K562 (cell line): Measurements from ENCODE around the gene LONP1. TPM values are rescaled to one million over a fixed set of nuclear protein-coding genes. Genes with fewer than 3 reads are reported as not detected.

ENCODE experiments used
- ATAC-seq: fragments of 200-7000 bp; cut with Tn5 transposase; 3 replicates; pipeline ENCODE4 v1.9.1; 2020; ENCODE audit warnings: moderate library complexity
- BruUV-seq: library from RNA; stranded (reverse); fragments of 400-500 nt; replicated peaks from 2 replicates; lab custom pipeline; 2021; lab: Mats Ljungman, UMichigan
- CTCF ChIA-PET: fragments of 300-600 bp; formaldehyde crosslinking; extraction: SDS; loops from one replicate; lab custom pipeline; 2021; ENCODE audit warnings: low intra/inter-chr PET ratio; lab: Yijun Ruan, JAX
- POLR2A ChIA-PET: fragments of 300-600, 350-650 bp; sonication (Branson Sonifier 250); formaldehyde crosslinking; extraction: SDS; loops from one replicate; lab custom pipeline; 2021; ENCODE audit warnings: antibody characterized with exemption, inconsistent platforms; lab: Yijun Ruan, JAX
- DNase-seq, 4 experiments: peaks; one replicate each; pipeline versions ENCODE4 v3.0.0 to v3.0.0-alpha.2; 2011 to 2018; ENCODE audit warnings: low spot score in 3 of 4, mixed read lengths in 3 of 4; ENCODE audit errors: extremely low read depth in 1 of 4
- FAIRE-seq: peaks from 2 replicates; lab custom pipeline; 2011; peaks lifted over from hg19 to GRCh38; lab: Jason Lieb, UNC
- H2AFZ ChIP-seq: 2 replicates; pipeline ENCODE4 v1.6.0; 2011; ENCODE audit warnings: low read depth, low read length, control low read depth, inconsistent platforms
- H3K27ac ChIP-seq: fragments of 200-600 bp; 3 replicates; pipeline ENCODE4 v1.8.0; 2011; ENCODE audit warnings: low read depth, mild to moderate bottlenecking, control low read depth, inconsistent platforms, low read length, moderate library complexity, mixed read lengths; ENCODE audit errors: extremely low read depth
- H3K27me3 ChIP-seq, 2 experiments: fragments of 300-600 bp in 1 of 2; 2 replicates in 1 of 2; 3 replicates in 1 of 2; pipeline versions ENCODE4 v1.6.0 to v1.8.0; 2011; ENCODE audit warnings: inconsistent platforms in 2 of 2, low read length in 2 of 2, mild to moderate bottlenecking in 1 of 2, mixed read lengths in 1 of 2, moderate library complexity in 1 of 2; ENCODE audit not compliant: control insufficient read depth in 2 of 2, insufficient read depth in 2 of 2
- H3K36me3 ChIP-seq: fragments of 300-600 bp; 3 replicates; pipeline ENCODE4 v1.8.0; 2011; ENCODE audit warnings: mild to moderate bottlenecking, low read length, inconsistent platforms; ENCODE audit not compliant: control insufficient read depth, insufficient read depth
- H3K4me1 ChIP-seq, 2 experiments: fragments of 200-600 bp in 1 of 2; replicated peaks in 1 of 2; 2 replicates in 1 of 2; 3 replicates in 1 of 2; pipeline versions ENCODE4 v1.5.1 to v1.8.0; 2011; ENCODE audit warnings: inconsistent platforms in 2 of 2, low read length in 2 of 2, mild to moderate bottlenecking in 1 of 2, mixed read lengths in 1 of 2, moderate library complexity in 1 of 2; ENCODE audit not compliant: control insufficient read depth in 2 of 2, insufficient read depth in 2 of 2
- H3K4me2 ChIP-seq: 2 replicates; pipeline ENCODE4 v1.6.1; 2011; ENCODE audit warnings: low read length, control low read depth, inconsistent platforms, mixed read lengths; ENCODE audit not compliant: insufficient read depth
- H3K4me3 ChIP-seq: fragments of 200-600 bp; sonication (generic), shearing (Covaris generic); 2 replicates; pipeline ENCODE4 v1.5.1; 2016; ENCODE audit warnings: control low read depth, inconsistent platforms
- H3K79me2 ChIP-seq: fragments of 200-600 bp; 3 replicates; pipeline ENCODE4 v1.8.0; 2011; ENCODE audit warnings: low read length, inconsistent platforms; ENCODE audit not compliant: control insufficient read depth, insufficient read depth
- H3K9ac ChIP-seq, 2 experiments: 2 replicates each; pipeline versions ENCODE4 v1.6.0 to v1.6.1; 2011; ENCODE audit warnings: low read depth in 2 of 2, low read length in 2 of 2, control low read depth in 1 of 2, inconsistent platforms in 1 of 2, mild to moderate bottlenecking in 1 of 2, mixed read lengths in 1 of 2; ENCODE audit not compliant: insufficient read depth in 1 of 2
- H3K9me1 ChIP-seq: one replicate; pipeline ENCODE4 v1.6.0; 2011; ENCODE audit warnings: inconsistent platforms, mild to moderate bottlenecking, low read length, moderate library complexity; ENCODE audit not compliant: control insufficient read depth, insufficient read depth
- H3K9me3 ChIP-seq: replicated peaks from 2 replicates; pipeline ENCODE4 v1.5.1; 2011; ENCODE audit warnings: low read depth, low read length, inconsistent platforms; ENCODE audit not compliant: control insufficient read depth, insufficient read depth
- H4K20me1 ChIP-seq: replicated peaks from 2 replicates; pipeline ENCODE4 v1.6.1; 2011; ENCODE audit warnings: low read length, inconsistent platforms, mixed read lengths; ENCODE audit not compliant: control insufficient read depth, insufficient read depth
- ATF7 ChIP-seq: fragments of 450-650 bp; IDR thresholded peaks from 2 replicates; pipeline ENCODE4 v1.7.1; 2014; ENCODE audit warnings: mild to moderate bottlenecking, moderate library complexity
- BMI1 ChIP-seq: fragments of 150-350 bp; IDR thresholded peaks from 2 replicates; pipeline ENCODE4 v1.6.1; 2014; ENCODE audit warnings: low read length
- C11orf30 ChIP-seq: fragments of 450-650 bp; IDR thresholded peaks from 2 replicates; pipeline ENCODE4 v1.6.1; 2016; ENCODE audit warnings: low read depth, mild to moderate bottlenecking
- CEBPG ChIP-seq, 3 experiments: fragments of 200-800 bp in 1 of 3; sonication (Bioruptor generic) in 1 of 3; sonication (generic) in 1 of 3; formaldehyde crosslinking in 1 of 3; IDR thresholded peaks in 2 of 3; conservative IDR thresholded peaks in 1 of 3; 2 replicates each; pipeline versions ENCODE4 v1.6.1 to v1.8.0; 2016 to 2022; ENCODE audit warnings: missing compliant biosample characterization in 2 of 3, missing genetic modification characterization in 2 of 3, mild to moderate bottlenecking in 1 of 3, missing genetic modification reagents in 1 of 3
- CSDE1 ChIP-seq, 2 experiments: fragments of 450-650 bp; IDR thresholded peaks; 2 replicates each; pipeline ENCODE4 v1.6.1; 2016; ENCODE audit warnings: mild to moderate bottlenecking in 1 of 2
- HMGN3 ChIP-seq: IDR thresholded peaks from 2 replicates; pipeline ENCODE4 v1.6.1; 2011; ENCODE audit warnings: borderline replicate concordance, low read depth, mild to moderate bottlenecking, mixed read lengths, low read length; ENCODE audit not compliant: insufficient read length; ENCODE audit errors: extremely low read depth
- HNRNPL ChIP-seq: fragments of 200-400 bp; formaldehyde crosslinking; IDR thresholded peaks from 2 replicates; pipeline ENCODE4 v1.6.1; 2017; ENCODE audit warnings: low read depth, mild to moderate bottlenecking, low read length
- MBD2 ChIP-seq: sonication (generic); IDR thresholded peaks from 2 replicates; pipeline ENCODE4 v1.6.1; 2016; ENCODE audit warnings: low read depth, borderline replicate concordance
- MLX ChIP-seq, 2 experiments: fragments of 450-650 bp in 1 of 2; sonication (generic) in 1 of 2; formaldehyde crosslinking; conservative IDR thresholded peaks; 2 replicates each; pipeline versions ENCODE4 v1.4.0 to v1.8.1; 2020 to 2022; ENCODE audit warnings: mild to moderate bottlenecking in 1 of 2, missing genetic modification reagents in 1 of 2
- MTA3 ChIP-seq: fragments of 450-650 bp; formaldehyde crosslinking; IDR thresholded peaks from 2 replicates; pipeline ENCODE4 v1.6.1; 2017; ENCODE audit warnings: mild to moderate bottlenecking, borderline replicate concordance
- PCBP1 ChIP-seq: fragments of 200-400 bp; formaldehyde crosslinking; IDR thresholded peaks from 2 replicates; pipeline ENCODE4 v1.6.1; 2018; ENCODE audit warnings: mild to moderate bottlenecking, low read depth, low read length; ENCODE audit not compliant: poor library complexity, severe bottlenecking
- RAD51 ChIP-seq: fragments of 450-650 bp; IDR thresholded peaks from 2 replicates; pipeline ENCODE4 v1.7.1; 2016; ENCODE audit warnings: low read depth, mild to moderate bottlenecking, borderline replicate concordance
- RBM22 ChIP-seq: fragments of 200-400 bp; formaldehyde crosslinking; IDR thresholded peaks from 2 replicates; pipeline ENCODE4 v1.6.1; 2018; ENCODE audit warnings: low read length, low read depth; ENCODE audit not compliant: poor library complexity, severe bottlenecking
- SMAD3 ChIP-seq: fragments of 450-650 bp; formaldehyde crosslinking; conservative IDR thresholded peaks from 2 replicates; pipeline ENCODE4 v1.4.0; 2020; ENCODE audit warnings: mild to moderate bottlenecking
- ZNF143 ChIP-seq: sonication (generic); formaldehyde crosslinking; IDR thresholded peaks from 2 replicates; pipeline ENCODE4 v1.9.0; 2022; ENCODE audit warnings: mild to moderate bottlenecking, missing genetic modification reagents
- ZNF263 ChIP-seq: sonication (generic); formaldehyde crosslinking; IDR thresholded peaks from 2 replicates; pipeline ENCODE4 v1.8.0; 2022; ENCODE audit warnings: mild to moderate bottlenecking, missing genetic modification reagents, borderline replicate concordance
- WGBS: fragments of 100-300 bp; shearing (Covaris generic); methylation state at CpG from one replicate; pipeline ENCODE4 v1.1.6; 2016; ENCODE audit warnings: low coverage, mixed read lengths; ENCODE audit not compliant: insufficient coverage; ENCODE audit errors: missing lambda C conversion rate; 5-methylcytosine and 5-hydroxymethylcytosine counted together
- in situ Hi-C: fragments of 300-500 bp; cut with MboI; formaldehyde crosslinking; loops from 4 replicates; pipeline ENCODE4 v1.15.0; 2018; ENCODE audit warnings: inconsistent platforms, mixed read lengths
- intact Hi-C: fragments of 100-400 bp; cut with micrococcal nuclease; formaldehyde crosslinking; loops from 2 replicates; pipeline ENCODE4 v1.14.2; 2022
- polyA plus RNA-seq, 8 experiments: library from polyadenylated mRNA; depleted of rRNA in 4 of 8; stranded (reverse) in 5 of 8; unstranded in 3 of 8; fragments of >200 nt; fragmentation: Nextera tagmentation in 2 of 8; fragmentation: Illumina TruSeq in 1 of 8; extraction: Ambion mirVana in 2 of 8; extraction: Trizol in 1 of 8; gene quantifications; 2 replicates each; pipeline versions ENCODE4 v1.2.1 to v1.2.3, GENCODE V29; 2011 to 2014; ENCODE audit warnings: inconsistent platforms in 1 of 8, missing spikeins in 1 of 8
- total RNA-seq, 7 experiments: library from RNA; depleted of rRNA in 6 of 7; stranded (reverse); fragments of >200 nt in 6 of 7; fragmentation: Illumina TruSeq in 2 of 7; extraction: Trizol in 2 of 7; gene quantifications; 2 replicates each; pipeline versions ENCODE4 v1.2.1 to v1.2.3, GENCODE V29; 2011 to 2021; ENCODE audit warnings: low replicate concordance in 1 of 7
- TF ChIP-seq, protein P1 (sequence below): sonication (generic); formaldehyde crosslinking; IDR thresholded peaks from 2 replicates; pipeline ENCODE4 v1.5.0; 2020; ENCODE audit warnings: missing genetic modification reagents
- TF ChIP-seq, protein P2 (sequence below): sonication (generic); formaldehyde crosslinking; IDR thresholded peaks from 2 replicates; pipeline ENCODE4 v1.8.0; 2022; ENCODE audit warnings: mild to moderate bottlenecking, missing genetic modification reagents

Gene LONP1
- total and polyA plus RNA-seq, 9 of the 15 experiments (the other 6 are each of a cell fraction or from before 2014, with no cell fraction given) = 1.1 to 238 (median 84.5) TPM

- DNase-seq = peak; percentile 92 to 99 (median 92)
- H3K27me3 ChIP-seq = no peaks in the 10 kb centered on the region
- CTCF ChIA-PET = interaction anchor here (0.6 kb wide), 1 partner anchor 11 kb away, joined by 6 read pairs; no protein-coding TSS in a partner anchor
- H3K36me3 ChIP-seq = peaks cover 17% of the 10 kb centered on the region; the same call in 2 of the 3 replicates
- H3K9ac ChIP-seq = peak within 1 kb of the TSS; percentile 93 to 100
- H4K20me1 ChIP-seq = peaks cover 6% of the 10 kb centered on the region; the same call in 1 of the 2 replicates
- peak; percentile 100 for FAIRE-seq
- intact Hi-C loops (loop anchor here (10.0 kb wide), 1 partner anchor 56 kb away; the partner anchor contains the start of genes SAFB and SAFB2), in situ Hi-C loops (no loop called here)
- BruUV-seq = no TSS peak
- H3K27ac ChIP-seq = peak within 1 kb of the TSS; percentile 86
- peak within 1 kb of the TSS; percentile 99 for H3K4me2 ChIP-seq
- H2AFZ ChIP-seq = peak within 1 kb of the TSS; percentile 100
- 2% methylated on average over 77 of the region's 94 CpGs for WGBS
- POLR2A ChIA-PET = interaction anchor here (1.6 to 1.7 kb wide), 2 partner anchors 10 to 58 kb away, joined by 5 to 7 read pairs; partner anchors contain the start of genes SAFB and SAFB2
- peaks cover 12% of the 10 kb centered on the region for H3K79me2 ChIP-seq
- no peaks in the 10 kb centered on the region for H3K9me3 ChIP-seq
- peak; percentile 97 for ATAC-seq
- no peaks in the 10 kb centered on the region for H3K9me1 ChIP-seq
- peak within 1 kb of the TSS; percentile 94 for H3K4me3 ChIP-seq
- H3K4me1 ChIP-seq = peaks cover 23 to 71% of the 10 kb centered on the region in 2 experiments
- TF ChIP-seq MBD2 (peak; percentile 94), RAD51 (peak; percentile 98), MTA3 (peak; percentile 62; the same call in 1 of the 2 replicates), ZNF263 (CRISPR knock-in tag) (peak; percentile 7; the same call in 1 of the 2 replicates), SMAD3 (CRISPR knock-in tag) (no peak), HMGN3 (peak; percentile 68), ATF7 (peak; percentile 87), PCBP1 (peak; percentile 14), ZNF143 (CRISPR knock-in tag) (peak; percentile 98), BMI1 (peak; percentile 95), MLX (CRISPR knock-in tag; conservative IDR thresholded peaks at IDR 0.05) (peak in 1 of 2 experiments; percentile 88; a peak in 1 of 4 replicates), CSDE1 (IDR thresholded peaks at IDR 0.05) (peak in 1 of 2 experiments; percentile 92; a peak in 1 of 4 replicates), C11orf30 (peak; percentile 50), RBM22 (peak; percentile 94), CEBPG (CRISPR knock-in tag; IDR thresholded peaks at IDR 0.05) (no peak), CEBPG (tag; conservative IDR thresholded peaks at IDR 0.05 in 1 of 2, IDR thresholded peaks at IDR 0.05 in 1 of 2) (no peak), HNRNPL (peak; percentile 70; the same call in 1 of the 2 replicates)
- TF ChIP-seq, protein P1, sequence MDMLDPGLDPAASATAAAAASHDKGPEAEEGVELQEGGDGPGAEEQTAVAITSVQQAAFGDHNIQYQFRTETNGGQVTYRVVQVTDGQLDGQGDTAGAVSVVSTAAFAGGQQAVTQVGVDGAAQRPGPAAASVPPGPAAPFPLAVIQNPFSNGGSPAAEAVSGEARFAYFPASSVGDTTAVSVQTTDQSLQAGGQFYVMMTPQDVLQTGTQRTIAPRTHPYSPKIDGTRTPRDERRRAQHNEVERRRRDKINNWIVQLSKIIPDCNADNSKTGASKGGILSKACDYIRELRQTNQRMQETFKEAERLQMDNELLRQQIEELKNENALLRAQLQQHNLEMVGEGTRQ (CRISPR knock-in tag) = peak; percentile 98
- TF ChIP-seq, protein P2, sequence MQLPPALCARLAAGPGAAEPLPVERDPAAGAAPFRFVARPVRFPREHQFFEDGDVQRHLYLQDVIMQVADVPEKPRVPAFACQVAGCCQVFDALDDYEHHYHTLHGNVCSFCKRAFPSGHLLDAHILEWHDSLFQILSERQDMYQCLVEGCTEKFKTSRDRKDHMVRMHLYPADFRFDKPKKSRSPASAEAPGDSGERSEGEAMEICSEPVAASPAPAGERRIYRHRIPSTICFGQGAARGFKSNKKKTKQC (CRISPR knock-in tag) = peak; percentile 19; the same call in 1 of the 2 replicates
Observed at GRCh38 chr19:5680437-5681368, 39.2 kb downstream of the LONP1 start, which contains the start of the genes HSD11B1L and MICOS13. TSS of gene HSD11B1L (plus strand) at chr19:5681027. CDS start at chr19:5684833, 3,806 bp downstream. TSS of gene MICOS13 (minus strand) at chr19:5680516. CDS start at chr19:5680486, 30 bp downstream.
